GM23338 (cell line): Measurements from ENCODE around the gene EIF5A2. TPM values are rescaled to one million over a fixed set of nuclear protein-coding genes. Genes with fewer than 3 reads are reported as not detected.
A peak's percentile ranks its signal among the peaks of the same experiment; 100 is the strongest.

Source experiments
- ATAC-seq: fragments of 200-7000 bp; cut with Tn5 transposase; 3 replicates; pipeline ENCODE4 v1.9.1; 2020
- DNase-seq: peaks from one replicate; pipeline ENCODE4 v3.0.0-alpha.2; 2015; ENCODE audit warnings: low spot score
- H2AFZ ChIP-seq: fragments of 200-600 bp; sonication (generic); 2 replicates; pipeline ENCODE4 v1.8.0; 2016; ENCODE audit warnings: antibody characterized with exemption, mild to moderate bottlenecking, moderate library complexity
- H3F3A ChIP-seq: fragments of 200-600 bp; sonication (generic); replicated peaks from 2 replicates; pipeline ENCODE4 v1.8.0; 2017; ENCODE audit warnings: antibody characterized with exemption, mixed run types, low read depth
- H3K27ac ChIP-seq: fragments of 200-600 bp; sonication (generic); 2 replicates; pipeline ENCODE4 v1.6.1; 2016; ENCODE audit warnings: low read depth
- H3K27me3 ChIP-seq: fragments of 200-600 bp; sonication (generic); 2 replicates; pipeline ENCODE4 v1.8.0; 2016; ENCODE audit warnings: mild to moderate bottlenecking, mixed run types, moderate library complexity; ENCODE audit not compliant: insufficient read depth
- H3K36me3 ChIP-seq: fragments of 200-600 bp; sonication (generic); 2 replicates; pipeline ENCODE4 v1.8.0; 2016; ENCODE audit warnings: mild to moderate bottlenecking; ENCODE audit not compliant: insufficient read depth
- H3K4me1 ChIP-seq: fragments of 200-600 bp; sonication (generic); 2 replicates; pipeline ENCODE4 v1.8.0; 2016; ENCODE audit warnings: mild to moderate bottlenecking, moderate library complexity; ENCODE audit not compliant: insufficient read depth
- H3K4me2 ChIP-seq: fragments of 200-600 bp; sonication (generic); 2 replicates; pipeline ENCODE4 v1.7.1; 2017; ENCODE audit warnings: mixed run types
- H3K4me3 ChIP-seq: fragments of 200-600 bp; sonication (generic); 2 replicates; pipeline ENCODE4 v1.6.1; 2016; ENCODE audit warnings: mixed run types
- H3K79me2 ChIP-seq: fragments of 200-600 bp; sonication (generic); replicated peaks from 2 replicates; pipeline ENCODE4 v1.8.0; 2017; ENCODE audit warnings: mild to moderate bottlenecking; ENCODE audit not compliant: insufficient read depth
- H3K9me2 ChIP-seq: fragments of 200-600 bp; sonication (generic); 2 replicates; pipeline ENCODE4 v1.8.0; 2017; ENCODE audit not compliant: insufficient read depth
- H4K20me1 ChIP-seq: fragments of 200-600 bp; sonication (generic); replicated peaks from 2 replicates; pipeline ENCODE4 v1.8.0; 2017; ENCODE audit warnings: mild to moderate bottlenecking; ENCODE audit not compliant: insufficient read depth
- H3K27ac Mint-ChIP-seq: 2 replicates; pipeline ENCODE4 v1.8.0; 2020; ENCODE audit warnings: inconsistent platforms, mild to moderate bottlenecking, moderate library complexity, mixed read lengths
- H3K27me3 Mint-ChIP-seq: 3 replicates; pipeline ENCODE4 v1.8.0; 2022; ENCODE audit warnings: low read depth, mild to moderate bottlenecking, moderate library complexity, mixed read lengths, inconsistent platforms; ENCODE audit not compliant: insufficient read depth, poor library complexity
- H3K36me3 Mint-ChIP-seq: 3 replicates; pipeline ENCODE4 v1.8.0; 2021; ENCODE audit warnings: low read depth, mild to moderate bottlenecking, inconsistent platforms, moderate library complexity, mixed read lengths
- H3K4me1 Mint-ChIP-seq: 3 replicates; pipeline ENCODE4 v1.8.0; 2020; ENCODE audit warnings: mild to moderate bottlenecking, inconsistent platforms, mixed read lengths
- H3K4me3 Mint-ChIP-seq: 3 replicates; pipeline ENCODE4 v1.8.0; 2021; ENCODE audit warnings: moderate library complexity, mild to moderate bottlenecking, inconsistent platforms, mixed read lengths
- H3K9me3 Mint-ChIP-seq: 3 replicates; pipeline ENCODE4 v1.8.0; 2020; ENCODE audit warnings: moderate library complexity, mild to moderate bottlenecking, inconsistent platforms, mixed read lengths
- EZH2 ChIP-seq: fragments of 200-600 bp; sonication (generic); IDR thresholded peaks from one replicate; pipeline ENCODE4 v1.8.0; 2017; ENCODE audit warnings: antibody characterized with exemption, mild to moderate bottlenecking, low read depth; ENCODE audit not compliant: unreplicated experiment
- NANOG ChIP-seq: IDR thresholded peaks from 2 replicates; pipeline ENCODE4 v1.6.1; 2016; ENCODE audit warnings: antibody characterized with exemption, borderline replicate concordance
- POLR2AphosphoS5 ChIP-seq: IDR thresholded peaks from 2 replicates; pipeline ENCODE4 v1.6.1; 2016; ENCODE audit warnings: antibody characterized with exemption, low read depth
- STAT1 ChIP-seq: IDR thresholded peaks from one replicate; pipeline ENCODE4 v1.6.1; 2016; ENCODE audit warnings: antibody characterized with exemption; ENCODE audit not compliant: unreplicated experiment
- ZNF114 ChIP-seq: fragments of 250-450 bp; sonication (Bioruptor Pico); IDR thresholded peaks from 2 replicates; pipeline ENCODE4 v1.5.0; 2020; ENCODE audit warnings: mild to moderate bottlenecking, moderate library complexity
- polyA plus RNA-seq: library from polyadenylated mRNA; unstranded; fragments of >200 nt; fragmentation: Nextera tagmentation; extraction: Ambion mirVana; gene quantifications from 2 replicates; pipeline ENCODE4 v1.2.1, GENCODE V29; 2016
- total RNA-seq: library from RNA; depleted of rRNA; stranded (reverse); fragments of >200 nt; shearing (Covaris generic); gene quantifications from 2 replicates; pipeline ENCODE4 v1.2.3, GENCODE V29; 2014
- TF ChIP-seq, protein P1 (sequence below): fragments of 250-450 bp; sonication (Bioruptor Pico); IDR thresholded peaks from 2 replicates; pipeline ENCODE4 v1.5.0; 2020; ENCODE audit warnings: mild to moderate bottlenecking, moderate library complexity
- TF ChIP-seq, protein P2 (sequence below), 2 experiments: fragments of 200-600 bp in 1 of 2; sonication (generic) in 1 of 2; conservative IDR thresholded peaks; 2 replicates each; pipeline versions ENCODE4 v1.5.1 to v1.6.1; 2016 to 2017; ENCODE audit warnings: antibody characterized with exemption in 2 of 2, low read depth in 2 of 2, mild to moderate bottlenecking in 2 of 2, moderate library complexity in 1 of 2
- TF ChIP-seq, protein P3 (sequence below): IDR thresholded peaks from 2 replicates; pipeline ENCODE4 v1.6.1; 2016; ENCODE audit warnings: antibody characterized with exemption

EIF5A2 gene
- total and polyA plus RNA-seq, 2 experiments from 2014 or later, result 5.9 to 11.7 TPM

DNA sequence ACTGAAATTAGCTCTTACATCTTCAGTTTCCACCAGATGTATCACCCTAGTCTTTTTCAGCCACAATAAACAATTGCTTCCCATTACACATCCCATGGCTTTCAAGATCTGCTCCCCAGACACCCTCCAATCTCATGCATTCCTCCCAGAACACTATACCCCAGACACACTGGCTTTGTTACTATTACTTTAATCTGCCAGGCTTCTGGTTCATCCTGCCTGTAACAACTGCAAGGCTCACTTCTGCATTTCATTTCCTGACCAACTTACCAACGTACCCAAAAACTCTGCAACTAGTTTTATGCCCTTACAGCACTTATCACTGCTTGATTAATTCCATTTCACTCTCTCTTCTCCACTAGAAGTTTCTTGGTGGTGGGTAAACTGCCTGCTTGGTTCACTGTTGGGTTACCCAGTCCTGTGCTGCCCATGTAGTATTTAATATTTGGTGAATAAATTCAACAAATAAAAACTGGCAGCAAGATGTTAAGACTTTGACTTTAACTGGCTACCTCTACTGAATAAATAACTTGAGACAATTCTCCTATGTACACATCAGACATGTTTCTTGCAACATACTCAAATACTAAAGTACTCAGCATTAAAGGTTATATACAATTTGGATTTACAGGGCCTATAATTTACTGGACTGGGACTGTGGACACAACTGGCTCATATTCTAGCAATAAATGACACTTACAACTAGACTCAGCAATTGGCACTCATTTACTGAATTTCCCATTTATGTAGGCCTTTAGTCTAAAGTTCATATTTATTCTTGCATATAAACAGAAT lies 41.1 kb downstream of the EIF5A2 start:
- peaks cover 26% of the 10 kb centered on the region for H3K79me2 ChIP-seq

More for the DNA sequence above, 41.1 kb downstream of the EIF5A2 start:
- H3K4me1 Mint-ChIP-seq, result peaks cover 25% of the 10 kb centered on the region
- Histone ChIP-seq H3F3A (peaks cover 59% of the 10 kb centered on the region), H3K4me3 (peak overlapping the region; percentile 78), H4K20me1 (peaks cover 18% of the 10 kb centered on the region), H2AFZ (no peak overlapping the region), H3K9me2 (no peaks in the 10 kb centered on the region), H3K4me1 (peaks cover 30% of the 10 kb centered on the region), H3K4me2 (peak overlapping the region; percentile 95), H3K27ac (peak overlapping the region; percentile 95), H3K36me3 (peaks cover 31% of the 10 kb centered on the region), H3K27me3 (no peaks in the 10 kb centered on the region)
- H3K9me3 Mint-ChIP-seq, result peaks cover 6% of the 10 kb centered on the region; the same call in 2 of the 3 replicates
- peak overlapping the region; percentile 60 for H3K27ac Mint-ChIP-seq
- peaks cover 61% of the 10 kb centered on the region for H3K36me3 Mint-ChIP-seq
- DNase-seq (no peak), ATAC-seq (no peak)
- peaks cover 27% of the 10 kb centered on the region for H3K27me3 Mint-ChIP-seq
- TF ChIP-seq ZNF114 (CRISPR knock-in tag) (no peak), STAT1 (no peak), NANOG (no peak), EZH2 (no peak), POLR2AphosphoS5 (no peak)
- TF ChIP-seq, protein P1, sequence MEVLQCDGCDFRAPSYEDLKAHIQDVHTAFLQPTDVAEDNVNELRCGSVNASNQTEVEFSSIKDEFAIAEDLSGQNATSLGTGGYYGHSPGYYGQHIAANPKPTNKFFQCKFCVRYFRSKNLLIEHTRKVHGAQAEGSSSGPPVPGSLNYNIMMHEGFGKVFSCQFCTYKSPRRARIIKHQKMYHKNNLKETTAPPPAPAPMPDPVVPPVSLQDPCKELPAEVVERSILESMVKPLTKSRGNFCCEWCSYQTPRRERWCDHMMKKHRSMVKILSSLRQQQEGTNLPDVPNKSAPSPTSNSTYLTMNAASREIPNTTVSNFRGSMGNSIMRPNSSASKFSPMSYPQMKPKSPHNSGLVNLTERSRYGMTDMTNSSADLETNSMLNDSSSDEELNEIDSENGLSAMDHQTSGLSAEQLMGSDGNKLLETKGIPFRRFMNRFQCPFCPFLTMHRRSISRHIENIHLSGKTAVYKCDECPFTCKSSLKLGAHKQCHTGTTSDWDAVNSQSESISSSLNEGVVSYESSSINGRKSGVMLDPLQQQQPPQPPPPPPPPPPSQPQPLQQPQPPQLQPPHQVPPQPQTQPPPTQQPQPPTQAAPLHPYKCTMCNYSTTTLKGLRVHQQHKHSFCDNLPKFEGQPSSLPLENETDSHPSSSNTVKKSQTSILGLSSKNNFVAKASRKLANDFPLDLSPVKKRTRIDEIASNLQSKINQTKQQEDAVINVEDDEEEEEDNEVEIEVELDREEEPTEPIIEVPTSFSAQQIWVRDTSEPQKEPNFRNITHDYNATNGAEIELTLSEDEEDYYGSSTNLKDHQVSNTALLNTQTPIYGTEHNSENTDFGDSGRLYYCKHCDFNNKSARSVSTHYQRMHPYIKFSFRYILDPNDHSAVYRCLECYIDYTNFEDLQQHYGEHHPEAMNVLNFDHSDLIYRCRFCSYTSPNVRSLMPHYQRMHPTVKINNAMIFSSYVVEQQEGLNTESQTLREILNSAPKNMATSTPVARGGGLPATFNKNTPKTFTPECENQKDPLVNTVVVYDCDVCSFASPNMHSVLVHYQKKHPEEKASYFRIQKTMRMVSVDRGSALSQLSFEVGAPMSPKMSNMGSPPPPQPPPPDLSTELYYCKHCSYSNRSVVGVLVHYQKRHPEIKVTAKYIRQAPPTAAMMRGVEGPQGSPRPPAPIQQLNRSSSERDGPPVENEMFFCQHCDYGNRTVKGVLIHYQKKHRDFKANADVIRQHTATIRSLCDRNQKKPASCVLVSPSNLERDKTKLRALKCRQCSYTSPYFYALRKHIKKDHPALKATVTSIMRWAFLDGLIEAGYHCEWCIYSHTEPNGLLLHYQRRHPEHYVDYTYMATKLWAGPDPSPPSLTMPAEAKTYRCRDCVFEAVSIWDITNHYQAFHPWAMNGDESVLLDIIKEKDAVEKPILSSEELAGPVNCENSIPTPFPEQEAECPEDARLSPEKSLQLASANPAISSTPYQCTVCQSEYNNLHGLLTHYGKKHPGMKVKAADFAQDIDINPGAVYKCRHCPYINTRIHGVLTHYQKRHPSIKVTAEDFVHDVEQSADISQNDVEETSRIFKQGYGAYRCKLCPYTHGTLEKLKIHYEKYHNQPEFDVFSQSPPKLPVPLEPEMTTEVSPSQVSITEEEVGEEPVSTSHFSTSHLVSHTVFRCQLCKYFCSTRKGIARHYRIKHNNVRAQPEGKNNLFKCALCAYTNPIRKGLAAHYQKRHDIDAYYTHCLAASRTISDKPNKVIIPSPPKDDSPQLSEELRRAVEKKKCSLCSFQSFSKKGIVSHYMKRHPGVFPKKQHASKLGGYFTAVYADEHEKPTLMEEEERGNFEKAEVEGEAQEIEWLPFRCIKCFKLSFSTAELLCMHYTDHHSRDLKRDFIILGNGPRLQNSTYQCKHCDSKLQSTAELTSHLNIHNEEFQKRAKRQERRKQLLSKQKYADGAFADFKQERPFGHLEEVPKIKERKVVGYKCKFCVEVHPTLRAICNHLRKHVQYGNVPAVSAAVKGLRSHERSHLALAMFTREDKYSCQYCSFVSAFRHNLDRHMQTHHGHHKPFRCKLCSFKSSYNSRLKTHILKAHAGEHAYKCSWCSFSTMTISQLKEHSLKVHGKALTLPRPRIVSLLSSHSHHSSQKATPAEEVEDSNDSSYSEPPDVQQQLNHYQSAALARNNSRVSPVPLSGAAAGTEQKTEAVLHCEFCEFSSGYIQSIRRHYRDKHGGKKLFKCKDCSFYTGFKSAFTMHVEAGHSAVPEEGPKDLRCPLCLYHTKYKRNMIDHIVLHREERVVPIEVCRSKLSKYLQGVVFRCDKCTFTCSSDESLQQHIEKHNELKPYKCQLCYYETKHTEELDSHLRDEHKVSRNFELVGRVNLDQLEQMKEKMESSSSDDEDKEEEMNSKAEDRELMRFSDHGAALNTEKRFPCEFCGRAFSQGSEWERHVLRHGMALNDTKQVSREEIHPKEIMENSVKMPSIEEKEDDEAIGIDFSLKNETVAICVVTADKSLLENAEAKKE (CRISPR knock-in tag), result no peak
- TF ChIP-seq, protein P2, sequence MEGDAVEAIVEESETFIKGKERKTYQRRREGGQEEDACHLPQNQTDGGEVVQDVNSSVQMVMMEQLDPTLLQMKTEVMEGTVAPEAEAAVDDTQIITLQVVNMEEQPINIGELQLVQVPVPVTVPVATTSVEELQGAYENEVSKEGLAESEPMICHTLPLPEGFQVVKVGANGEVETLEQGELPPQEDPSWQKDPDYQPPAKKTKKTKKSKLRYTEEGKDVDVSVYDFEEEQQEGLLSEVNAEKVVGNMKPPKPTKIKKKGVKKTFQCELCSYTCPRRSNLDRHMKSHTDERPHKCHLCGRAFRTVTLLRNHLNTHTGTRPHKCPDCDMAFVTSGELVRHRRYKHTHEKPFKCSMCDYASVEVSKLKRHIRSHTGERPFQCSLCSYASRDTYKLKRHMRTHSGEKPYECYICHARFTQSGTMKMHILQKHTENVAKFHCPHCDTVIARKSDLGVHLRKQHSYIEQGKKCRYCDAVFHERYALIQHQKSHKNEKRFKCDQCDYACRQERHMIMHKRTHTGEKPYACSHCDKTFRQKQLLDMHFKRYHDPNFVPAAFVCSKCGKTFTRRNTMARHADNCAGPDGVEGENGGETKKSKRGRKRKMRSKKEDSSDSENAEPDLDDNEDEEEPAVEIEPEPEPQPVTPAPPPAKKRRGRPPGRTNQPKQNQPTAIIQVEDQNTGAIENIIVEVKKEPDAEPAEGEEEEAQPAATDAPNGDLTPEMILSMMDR (conservative IDR thresholded peaks at IDR 0.05; ENCODE audit: low read depth in 2 of 2), result no peak
- TF ChIP-seq, protein P3, sequence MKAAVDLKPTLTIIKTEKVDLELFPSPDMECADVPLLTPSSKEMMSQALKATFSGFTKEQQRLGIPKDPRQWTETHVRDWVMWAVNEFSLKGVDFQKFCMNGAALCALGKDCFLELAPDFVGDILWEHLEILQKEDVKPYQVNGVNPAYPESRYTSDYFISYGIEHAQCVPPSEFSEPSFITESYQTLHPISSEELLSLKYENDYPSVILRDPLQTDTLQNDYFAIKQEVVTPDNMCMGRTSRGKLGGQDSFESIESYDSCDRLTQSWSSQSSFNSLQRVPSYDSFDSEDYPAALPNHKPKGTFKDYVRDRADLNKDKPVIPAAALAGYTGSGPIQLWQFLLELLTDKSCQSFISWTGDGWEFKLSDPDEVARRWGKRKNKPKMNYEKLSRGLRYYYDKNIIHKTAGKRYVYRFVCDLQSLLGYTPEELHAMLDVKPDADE, result no peak
- peak overlapping the region; percentile 58 for H3K4me3 Mint-ChIP-seq
